ENCODE data around the gene KIZ. TPM values are rescaled to one million over a fixed set of nuclear protein-coding genes. Genes with fewer than 3 reads are reported as not detected.

The KIZ gene
- total RNA-seq, 2 experiments from 2014 or later, result 22.3 to 30.9 TPM

DNA sequence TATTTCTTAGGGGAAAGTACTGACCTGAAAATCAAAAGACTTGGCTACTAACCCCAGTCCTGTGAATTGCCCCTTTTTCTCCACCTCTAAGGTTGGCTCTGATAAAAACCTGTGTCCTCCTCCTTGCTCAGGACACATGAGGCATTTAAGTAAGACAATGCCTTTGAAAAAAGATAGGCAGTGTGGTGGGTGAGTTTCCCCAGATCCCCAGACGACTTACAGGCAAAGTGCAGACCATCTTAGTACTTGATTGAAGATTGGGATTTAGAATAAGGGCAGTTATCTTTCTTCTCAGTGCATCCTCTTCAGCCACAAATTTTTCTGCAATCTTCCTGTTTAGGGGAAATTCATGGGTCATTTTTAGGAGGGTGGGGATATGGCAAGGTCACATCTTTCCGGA lies 87.8 kb downstream of the KIZ start:
- Mint-ChIP-seq H3K9me3 (ENCODE audit: low read depth) (no peaks in the 10 kb centered on the region), H3K27ac (no peak overlapping the region), H3K36me3 (no peaks in the 10 kb centered on the region), H3K27me3 (no peaks in the 10 kb centered on the region), H3K4me1 (peaks cover 9% of the 10 kb centered on the region), H3K4me3 (no peak overlapping the region)
- ATAC-seq (no peak), DNase-seq (no peak)
- CTCF ChIA-PET, result no interaction called here

DNA sequence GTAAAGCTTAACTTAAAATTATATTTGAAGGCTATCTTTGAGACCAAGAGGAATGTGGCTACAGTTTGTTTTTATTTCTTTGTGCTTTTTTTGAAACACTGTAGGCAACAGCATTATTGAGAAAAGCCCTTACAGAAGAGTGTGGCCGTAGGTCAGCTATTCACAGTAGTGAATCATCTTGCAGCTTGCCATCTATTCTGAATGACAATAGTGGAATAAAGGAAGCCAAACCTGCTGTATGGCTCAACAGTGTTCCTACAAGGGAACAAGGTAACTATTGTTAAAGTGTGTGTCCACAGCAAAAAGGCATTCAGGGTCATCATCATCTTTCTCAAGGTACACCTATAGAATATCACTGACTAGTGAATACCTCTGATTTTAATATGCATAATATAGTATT lies 88.5 kb downstream of the KIZ start:
- CTCF ChIA-PET, result no interaction called here
- H3K27me3 Mint-ChIP-seq, result no peaks in the 10 kb centered on the region
- no peaks in the 10 kb centered on the region for H3K9me3 Mint-ChIP-seq (ENCODE audit: low read depth)
- ATAC-seq (no peak), DNase-seq (no peak)
- H3K36me3 Mint-ChIP-seq, result no peaks in the 10 kb centered on the region
- peaks cover 9% of the 10 kb centered on the region for H3K4me1 Mint-ChIP-seq
- no peak overlapping the region for H3K27ac Mint-ChIP-seq
- H3K4me3 Mint-ChIP-seq, result no peak overlapping the region

DNA sequence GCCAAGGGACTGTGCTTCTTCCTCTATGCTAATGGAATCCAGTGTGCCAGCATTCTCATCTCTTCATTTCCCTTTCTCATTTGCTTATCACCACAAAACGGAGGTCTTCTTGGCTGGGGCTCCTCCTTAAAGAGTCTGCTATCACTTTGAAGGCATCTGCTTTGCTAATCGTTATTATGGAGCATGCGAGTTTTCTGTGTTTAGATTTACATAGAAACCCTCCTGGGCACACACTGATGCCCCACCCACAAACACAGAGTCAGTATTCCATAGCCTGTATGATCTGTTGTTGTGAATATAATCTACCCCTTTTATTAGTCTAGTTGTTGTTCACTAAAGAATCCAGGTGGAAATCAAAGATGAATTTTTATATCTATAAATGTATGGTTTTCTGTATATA lies 93.8 kb downstream of the KIZ start:
- Mint-ChIP-seq H3K27ac (no peak overlapping the region), H3K27me3 (no peaks in the 10 kb centered on the region), H3K4me3 (no peak overlapping the region), H3K9me3 (ENCODE audit: low read depth) (no peaks in the 10 kb centered on the region), H3K4me1 (no peaks in the 10 kb centered on the region), H3K36me3 (no peaks in the 10 kb centered on the region)
- CTCF ChIA-PET, result interaction anchor here (1.3 kb wide), 1 partner anchor 16 kb away, joined by 9 read pairs; no protein-coding TSS in a partner anchor
- ATAC-seq (no peak), DNase-seq (no peak)

DNA sequence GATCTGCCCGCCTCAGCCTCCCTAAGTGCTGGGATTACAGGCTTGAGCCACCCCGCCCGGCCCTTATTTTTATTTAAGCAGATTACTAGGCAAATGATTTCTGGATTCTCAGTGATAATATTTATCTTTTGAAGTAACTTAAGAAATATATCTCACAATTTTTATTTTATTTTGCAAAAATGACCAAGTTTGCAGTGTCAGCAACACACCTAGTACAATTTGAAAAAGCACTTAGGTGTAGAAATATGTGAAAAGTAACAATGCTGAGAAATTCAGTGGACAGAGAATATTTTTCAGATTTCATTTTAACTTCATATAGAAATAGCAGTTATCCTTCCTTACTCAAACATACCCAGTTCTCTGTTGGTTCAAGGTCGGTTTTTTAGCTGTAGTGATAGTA lies 98.3 kb downstream of the KIZ start:
- DNase-seq, result no peak
- no peaks in the 10 kb centered on the region for H3K4me1 Mint-ChIP-seq
- H3K9me3 Mint-ChIP-seq (ENCODE audit: low read depth), result no peaks in the 10 kb centered on the region
- no peak overlapping the region for H3K4me3 Mint-ChIP-seq
- no peaks in the 10 kb centered on the region for H3K27me3 Mint-ChIP-seq
- CTCF ChIA-PET, result interaction anchor here (5.4 kb wide), 1 partner anchor 11 kb away, joined by 28 read pairs; no protein-coding TSS in a partner anchor
- H3K36me3 Mint-ChIP-seq, result no peaks in the 10 kb centered on the region
- no peak overlapping the region for H3K27ac Mint-ChIP-seq
- no peak for ATAC-seq

DNA sequence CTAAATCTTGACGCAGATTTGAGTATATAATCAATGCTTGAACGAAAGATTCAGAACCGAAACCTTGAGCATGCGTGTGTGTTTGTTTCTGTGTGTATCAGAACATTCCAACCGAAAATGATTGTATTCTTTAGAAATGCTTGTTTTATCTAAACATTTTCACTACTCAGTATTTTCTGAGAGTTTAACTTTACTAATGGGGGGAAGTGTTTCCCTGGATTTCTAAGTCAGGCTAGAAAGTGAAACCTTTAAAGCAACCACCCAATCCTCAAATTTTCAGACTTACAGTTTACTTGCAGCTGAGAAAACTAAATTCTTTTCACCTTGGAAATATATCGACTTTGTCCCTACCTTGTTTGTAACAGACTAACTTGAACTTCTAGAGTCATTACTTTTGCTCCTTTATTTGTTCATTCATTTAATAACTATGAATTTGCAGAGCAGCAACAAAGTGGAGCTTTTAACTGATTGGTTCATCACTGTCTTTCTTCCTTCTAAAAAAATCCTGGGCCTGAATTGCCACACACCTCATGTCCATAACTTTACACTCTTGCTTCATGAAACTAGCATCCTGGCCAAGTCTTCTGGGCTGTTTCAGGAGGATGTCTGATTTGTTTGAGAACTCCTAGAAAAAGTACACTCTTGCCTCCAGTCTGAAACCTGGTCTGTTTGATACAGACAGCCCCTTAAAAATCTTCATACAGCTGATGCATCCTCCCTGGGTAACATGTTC lies 99.5 kb downstream of the KIZ start:
- no peaks in the 10 kb centered on the region for H3K27me3 Mint-ChIP-seq
- H3K27ac Mint-ChIP-seq, result no peak overlapping the region
- ATAC-seq (no peak), DNase-seq (no peak)
- CTCF ChIA-PET, result interaction anchor here (5.4 kb wide), 1 partner anchor 10 kb away, joined by 28 read pairs; no protein-coding TSS in a partner anchor
- peaks cover 2% of the 10 kb centered on the region for H3K36me3 Mint-ChIP-seq
- H3K9me3 Mint-ChIP-seq (ENCODE audit: low read depth), result no peaks in the 10 kb centered on the region
- no peak overlapping the region for H3K4me3 Mint-ChIP-seq
- H3K4me1 Mint-ChIP-seq, result no peaks in the 10 kb centered on the region

DNA sequence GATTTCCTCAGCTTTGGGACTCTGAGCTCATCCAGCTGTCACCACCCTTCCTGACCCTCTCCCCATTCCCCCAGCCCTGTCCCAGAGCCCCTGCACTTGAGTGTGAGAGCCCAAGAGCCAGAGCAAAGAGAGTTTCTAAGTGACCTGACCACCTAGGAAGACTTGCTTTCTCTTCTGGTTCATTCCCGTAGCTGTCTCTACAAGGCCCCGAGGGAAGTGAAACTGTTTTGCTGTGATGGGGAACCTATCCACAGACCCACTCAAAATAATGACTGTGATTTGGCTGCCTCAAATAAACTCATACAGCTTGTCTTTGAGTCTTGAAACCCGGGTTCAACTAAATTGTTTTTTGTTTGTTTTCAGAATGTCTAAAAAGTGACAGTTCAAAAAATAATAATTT lies 102.6 kb downstream of the KIZ start:
- H3K4me3 Mint-ChIP-seq, result no peak overlapping the region
- no peaks in the 10 kb centered on the region for H3K9me3 Mint-ChIP-seq (ENCODE audit: low read depth)
- DNase-seq, result no peak
- peaks cover 2% of the 10 kb centered on the region for H3K36me3 Mint-ChIP-seq
- no peaks in the 10 kb centered on the region for H3K4me1 Mint-ChIP-seq
- ATAC-seq, result no peak
- CTCF ChIA-PET, result interaction anchor here (1.6 kb wide), 1 partner anchor 277 kb away, joined by 10 read pairs; no protein-coding TSS in a partner anchor
- no peaks in the 10 kb centered on the region for H3K27me3 Mint-ChIP-seq
- H3K27ac Mint-ChIP-seq, result no peak overlapping the region

DNA sequence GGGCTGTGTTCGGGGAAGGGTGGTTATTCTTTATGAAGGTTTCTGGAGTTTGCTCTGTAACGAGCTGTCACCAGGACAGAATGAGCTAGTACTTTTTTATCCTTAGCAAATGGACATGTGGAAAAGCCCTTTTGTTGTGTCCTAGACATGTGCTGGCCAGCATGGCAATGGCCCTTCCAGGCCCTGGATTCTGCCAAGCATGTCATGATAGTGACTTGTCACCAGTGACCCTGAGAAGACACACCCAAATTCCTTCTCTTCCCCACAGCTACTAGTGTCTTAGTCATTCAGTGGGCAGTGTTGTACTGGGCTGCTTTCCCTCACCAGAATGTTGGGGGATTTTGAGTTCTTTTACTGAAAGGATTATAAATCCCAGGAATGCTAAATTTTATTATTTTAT lies 103.3 kb downstream of the KIZ start:
- no peak overlapping the region for H3K4me3 Mint-ChIP-seq
- CTCF ChIA-PET, result interaction anchor here (1.6 kb wide), 1 partner anchor 276 kb away, joined by 10 read pairs; no protein-coding TSS in a partner anchor
- ATAC-seq, result no peak

DNA sequence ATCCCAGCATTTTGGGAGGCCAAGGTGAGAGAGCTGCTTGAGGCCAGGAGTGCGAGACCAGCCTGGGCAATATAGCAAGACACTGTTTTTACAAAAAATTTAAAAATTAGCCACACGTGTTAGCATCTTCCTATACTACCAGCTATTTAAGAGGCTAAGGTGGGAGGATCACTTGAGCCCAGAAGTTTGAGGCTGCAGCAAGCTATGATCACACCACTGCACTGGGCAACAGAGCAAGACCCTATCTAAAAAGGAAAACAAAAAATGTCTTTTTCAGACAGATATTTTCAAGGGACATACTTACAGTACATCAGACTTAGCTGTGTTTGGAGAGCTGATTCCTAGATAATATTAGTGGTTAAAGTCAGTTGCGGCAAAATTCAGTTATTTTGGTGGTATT lies 104.3 kb downstream of the KIZ start:
- Mint-ChIP-seq H3K4me1 (no peaks in the 10 kb centered on the region), H3K27ac (no peak overlapping the region), H3K36me3 (peaks cover 2% of the 10 kb centered on the region), H3K9me3 (ENCODE audit: low read depth) (no peaks in the 10 kb centered on the region), H3K27me3 (no peaks in the 10 kb centered on the region), H3K4me3 (no peak overlapping the region)
- CTCF ChIA-PET, result no interaction called here
- no peak for ATAC-seq
- DNase-seq, result no peak

More for the DNA sequence above, 103.3 kb downstream of the KIZ start:
- Mint-ChIP-seq H3K36me3 (peaks cover 2% of the 10 kb centered on the region), H3K27me3 (no peaks in the 10 kb centered on the region), H3K27ac (no peak overlapping the region), H3K9me3 (ENCODE audit: low read depth) (no peaks in the 10 kb centered on the region), H3K4me1 (no peaks in the 10 kb centered on the region)
- no peak for DNase-seq

DNA sequence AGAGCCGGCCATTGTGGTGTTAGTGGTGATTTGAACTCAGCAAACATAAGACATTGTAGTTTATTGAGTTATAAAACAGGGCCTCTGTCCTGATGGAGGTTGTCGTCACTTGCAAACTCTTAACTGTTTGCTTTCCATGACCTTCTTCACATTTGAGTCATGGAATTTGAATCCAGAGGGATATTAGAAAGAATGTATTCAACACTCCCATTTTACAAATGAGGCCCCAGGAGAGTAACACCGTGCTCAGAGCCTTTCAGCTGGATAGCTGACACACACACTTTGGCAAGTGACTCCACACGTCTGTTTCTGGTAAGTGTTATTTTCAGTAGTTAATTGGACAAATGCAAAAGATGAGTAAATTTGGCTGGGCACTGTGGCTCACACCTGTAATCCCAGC lies 104.8 kb downstream of the KIZ start:
- Mint-ChIP-seq H3K4me1 (no peaks in the 10 kb centered on the region), H3K27me3 (no peaks in the 10 kb centered on the region), H3K27ac (no peak overlapping the region), H3K9me3 (ENCODE audit: low read depth) (no peaks in the 10 kb centered on the region), H3K4me3 (no peak overlapping the region), H3K36me3 (peaks cover 2% of the 10 kb centered on the region)
- ATAC-seq (no peak), DNase-seq (no peak)
- CTCF ChIA-PET, result no interaction called here

DNA sequence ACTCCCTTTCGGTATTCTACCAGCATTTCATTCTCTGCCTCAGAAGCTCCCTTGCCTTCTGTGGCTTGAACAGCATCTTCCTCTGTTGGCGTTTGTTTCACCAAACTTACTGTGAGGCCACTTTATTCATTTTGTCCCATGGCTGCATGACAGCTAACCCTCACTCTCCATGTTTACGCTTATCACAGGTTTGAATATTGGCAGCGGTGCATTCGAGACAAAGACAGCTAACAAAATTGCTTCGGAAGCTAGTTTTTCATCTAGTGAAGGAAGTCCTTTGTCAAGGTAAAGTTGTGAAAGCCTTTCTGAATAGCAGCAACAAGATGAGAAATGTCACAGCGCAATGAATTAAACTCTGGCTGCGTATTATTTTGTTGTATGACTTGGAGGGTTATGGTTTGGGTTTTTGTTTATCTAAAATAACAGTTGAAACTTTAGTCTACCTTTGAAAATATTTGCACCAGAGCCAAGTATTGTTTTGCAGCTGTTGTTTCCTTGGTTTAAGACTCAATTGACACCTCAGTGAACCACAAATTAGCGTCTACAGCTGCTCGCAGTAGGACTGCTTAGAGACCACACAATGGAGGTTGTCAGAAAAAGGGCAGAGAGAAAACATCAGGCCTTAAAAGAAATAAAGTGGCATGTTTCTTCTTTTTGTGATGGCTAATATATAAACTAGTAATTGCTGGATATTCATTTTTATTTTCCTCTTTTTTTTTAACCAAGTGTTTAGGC lies 106.8 kb downstream of the KIZ start:
- no peak overlapping the region for H3K4me3 Mint-ChIP-seq
- CTCF ChIA-PET, result interaction anchor here (0.7 to 1.3 kb wide), 2 partner anchors 272 to 274 kb away, joined by 3 to 8 read pairs; no protein-coding TSS in a partner anchor

DNA sequence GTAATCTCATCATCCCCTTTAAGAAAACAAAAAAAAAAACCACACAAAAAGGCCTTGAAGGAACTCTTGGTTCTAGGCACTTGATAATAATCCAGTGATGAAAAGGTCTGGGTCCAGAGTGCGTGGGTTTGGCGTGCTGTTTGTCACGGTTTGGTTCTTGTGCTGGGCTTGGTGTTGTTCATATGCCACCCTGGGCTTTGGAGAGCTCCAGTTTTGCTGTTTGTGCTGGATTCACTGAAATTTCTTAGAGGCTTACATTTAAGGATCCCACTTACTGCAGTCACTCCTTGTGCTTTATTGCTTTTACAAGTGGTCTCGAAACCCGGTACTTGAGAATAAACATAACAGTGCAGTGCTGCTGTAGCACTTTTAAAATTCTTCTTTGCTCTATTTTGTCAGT lies 108.4 kb downstream of the KIZ start:
- CTCF ChIA-PET, result interaction anchor here (0.6 to 6.5 kb wide), 10 partner anchors 9 to 341 kb away, joined by 3 to 195 read pairs (median 10); partner anchors contain the start of gene XRN2
- H3K4me3 Mint-ChIP-seq, result no peak overlapping the region

More for the DNA sequence above, 106.8 kb downstream of the KIZ start:
- Mint-ChIP-seq H3K27me3 (no peaks in the 10 kb centered on the region), H3K4me1 (peaks cover 2% of the 10 kb centered on the region), H3K9me3 (ENCODE audit: low read depth) (no peaks in the 10 kb centered on the region), H3K27ac (no peak overlapping the region), H3K36me3 (peaks cover 2% of the 10 kb centered on the region)
- DNase-seq, result no peak
- ATAC-seq, result no peak

DNA sequence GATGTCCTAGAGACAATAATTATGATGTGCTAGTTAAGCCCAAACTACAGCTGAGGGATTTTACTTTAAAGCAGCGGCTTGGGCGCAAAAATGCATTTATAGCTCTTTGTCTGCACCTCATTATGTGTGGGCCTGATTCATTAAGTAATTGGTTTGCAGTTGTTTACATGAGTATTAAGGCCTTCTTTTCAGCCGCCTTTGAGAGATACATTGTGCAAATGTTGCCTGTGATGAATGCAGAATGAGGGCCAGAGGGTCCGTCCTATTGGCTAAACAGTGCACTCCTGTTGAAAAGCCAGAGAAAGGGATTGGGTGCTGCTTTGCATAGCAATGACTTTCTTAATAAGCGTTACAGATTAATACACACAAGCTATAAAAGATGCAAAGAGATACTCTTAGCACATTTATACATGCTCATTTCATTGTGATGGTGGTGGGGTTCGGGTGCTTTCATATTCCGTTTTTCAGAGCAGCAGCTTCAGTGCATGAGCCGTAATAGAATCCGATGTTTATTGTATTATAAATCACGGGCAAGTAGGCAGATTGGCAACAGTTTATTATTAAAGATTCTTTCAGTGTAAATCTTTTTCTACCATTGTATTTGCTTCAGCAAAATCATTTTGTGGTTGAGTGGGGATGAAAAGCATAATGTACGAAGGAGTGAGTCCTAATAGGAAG lies 109.1 kb downstream of the KIZ start:
- Mint-ChIP-seq H3K27ac (no peak overlapping the region), H3K27me3 (no peaks in the 10 kb centered on the region), H3K9me3 (ENCODE audit: low read depth) (no peaks in the 10 kb centered on the region), H3K4me3 (no peak overlapping the region), H3K36me3 (no peaks in the 10 kb centered on the region), H3K4me1 (peaks cover 2% of the 10 kb centered on the region)
- DNase-seq (no peak), ATAC-seq (no peak)
- CTCF ChIA-PET, result interaction anchor here (0.8 to 6.5 kb wide), 51 partner anchors 10 to 1183 kb away, joined by 3 to 195 read pairs (median 6); partner anchors contain the start of genes CFAP61, CRNKL1, KIZ and XRN2

More for the DNA sequence above, 108.4 kb downstream of the KIZ start:
- DNase-seq, result no peak
- peaks cover 2% of the 10 kb centered on the region for H3K36me3 Mint-ChIP-seq
- H3K27ac Mint-ChIP-seq, result no peak overlapping the region
- H3K9me3 Mint-ChIP-seq (ENCODE audit: low read depth), result no peaks in the 10 kb centered on the region
- peaks cover 2% of the 10 kb centered on the region for H3K4me1 Mint-ChIP-seq
- no peaks in the 10 kb centered on the region for H3K27me3 Mint-ChIP-seq
- ATAC-seq, result no peak
